GM21717 (cell line): ENCODE measurements around the gene UTS2.

ENCODE experiments used
- ATAC-seq: cut with Tn5 transposase; IDR thresholded peaks from one replicate; pipeline ENCODE4 v1.9.1; 2021; ENCODE audit warnings: mild to moderate bottlenecking, moderate library complexity; ENCODE audit not compliant: unreplicated experiment

Gene UTS2

GRCh38 chr1:7863756-7864328 lies 11.0 kb upstream of the UTS2 start:
- no peak for ATAC-seq

- no peak for ATAC-seq
Observed at GRCh38 chr1:7862211-7863060, 9.6 kb upstream of the UTS2 start.

DNA sequence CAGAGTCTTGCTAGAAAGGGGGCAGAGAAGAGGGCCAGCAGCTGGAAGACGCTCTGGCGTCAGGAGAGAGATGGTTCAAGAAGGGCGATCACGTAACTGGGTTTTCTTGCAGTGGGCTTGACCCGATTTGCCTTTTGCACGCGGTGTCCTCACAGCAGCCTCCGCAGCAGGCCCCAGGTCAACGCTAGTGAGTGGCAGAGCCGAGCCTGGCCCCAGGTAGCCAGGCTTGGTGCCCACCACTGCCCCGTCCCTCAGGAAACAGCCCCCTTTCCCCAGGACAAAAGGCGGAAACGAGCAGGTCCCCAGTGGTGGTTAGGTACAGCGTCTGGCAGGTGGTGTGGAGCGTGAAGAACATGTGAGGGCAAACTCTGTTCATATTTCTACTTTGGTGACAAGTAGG lies 8.6 kb upstream of the UTS2 start:
- ATAC-seq, result no peak

- ATAC-seq, result no peak
Observed at GRCh38 chr1:7860130-7860529, 7.3 kb upstream of the UTS2 start.

DNA sequence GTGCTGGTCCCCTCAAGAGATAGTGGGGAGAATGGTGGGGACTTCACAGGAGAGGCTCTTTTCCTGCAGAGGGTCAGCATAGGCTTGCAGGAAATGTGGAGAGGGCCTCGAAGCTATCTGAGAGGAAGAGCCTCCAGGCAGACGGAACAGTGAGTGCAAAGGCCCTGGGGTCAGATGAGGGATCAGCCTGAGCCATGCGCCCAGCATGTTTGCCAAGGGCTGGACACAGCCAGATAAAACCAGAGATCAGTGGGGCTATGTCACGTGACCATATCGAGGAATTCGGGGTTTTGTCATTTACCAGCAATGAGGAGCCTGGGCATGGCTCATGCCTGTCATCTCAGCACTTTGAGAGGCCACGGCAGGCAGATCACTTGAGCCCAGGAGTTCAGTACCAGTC lies 6.5 kb upstream of the UTS2 start:
- ATAC-seq, result no peak

GRCh38 chr1:7857985-7858384 lies 5.1 kb upstream of the UTS2 start:
- ATAC-seq, result no peak

GRCh38 chr1:7857000-7857399 lies 4.1 kb upstream of the UTS2 start:
- ATAC-seq, result no peak

- no peak for ATAC-seq
Observed at GRCh38 chr1:7856345-7856744, 3.5 kb upstream of the UTS2 start.

DNA sequence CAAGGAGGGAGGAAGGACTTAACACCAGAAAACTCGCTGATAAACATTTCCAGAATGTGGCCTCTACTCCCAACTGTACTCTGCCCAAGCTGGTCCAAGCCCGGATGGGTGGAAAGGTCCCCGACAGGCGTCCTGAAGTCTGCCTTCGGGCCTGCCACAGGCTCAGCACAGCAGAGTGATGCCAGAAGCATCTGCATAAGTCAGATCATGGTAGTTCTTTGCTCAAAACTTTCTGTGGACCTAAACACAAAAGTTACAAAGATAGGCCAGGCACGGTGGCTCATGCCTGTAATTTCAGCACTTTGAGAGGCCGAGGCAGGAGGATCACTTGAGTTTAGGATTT lies 790 bp upstream of the UTS2 start:
- no peak for ATAC-seq

GRCh38 chr1:7850786-7851185 lies 2.1 kb downstream of the UTS2 start:
- no peak for ATAC-seq

DNA sequence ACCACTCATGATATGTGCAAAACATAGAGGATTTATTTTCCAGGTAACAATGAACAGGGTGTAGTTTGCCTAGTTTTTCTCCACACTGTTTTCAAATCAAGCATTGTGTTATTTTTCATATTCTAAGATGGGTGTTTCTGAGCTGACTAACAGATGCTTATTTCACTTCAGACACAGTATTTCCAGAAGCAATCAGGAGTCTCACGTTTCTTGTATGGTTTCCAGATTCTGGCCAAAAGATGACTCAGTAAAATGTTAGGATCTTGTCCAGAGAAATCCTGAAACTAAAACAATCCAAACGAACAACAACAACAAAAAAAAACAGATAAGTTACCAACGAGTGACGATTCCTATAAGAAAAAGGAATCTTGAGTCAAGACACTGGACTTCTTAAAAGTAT lies 5.3 kb downstream of the UTS2 start:
- no peak for ATAC-seq

DNA sequence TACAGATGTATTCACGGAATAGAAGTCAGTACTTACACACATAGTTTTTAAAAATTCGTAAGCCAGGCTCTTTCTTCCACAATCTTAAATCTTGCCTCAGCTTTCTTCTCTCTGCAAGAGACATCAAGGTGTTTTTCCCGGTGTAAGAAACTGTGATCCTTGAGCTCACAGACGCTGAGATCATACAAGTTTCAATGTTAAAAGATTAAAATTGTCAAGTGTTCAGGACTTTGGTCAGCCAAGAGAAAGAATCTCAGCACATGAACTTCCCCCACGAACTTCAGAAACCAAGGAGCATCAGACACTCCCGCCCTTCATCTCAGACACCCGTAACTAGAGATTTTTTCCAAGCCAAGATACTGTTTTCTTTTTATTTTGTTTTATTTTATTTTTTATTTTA lies 6.2 kb downstream of the UTS2 start:
- no peak for ATAC-seq

DNA sequence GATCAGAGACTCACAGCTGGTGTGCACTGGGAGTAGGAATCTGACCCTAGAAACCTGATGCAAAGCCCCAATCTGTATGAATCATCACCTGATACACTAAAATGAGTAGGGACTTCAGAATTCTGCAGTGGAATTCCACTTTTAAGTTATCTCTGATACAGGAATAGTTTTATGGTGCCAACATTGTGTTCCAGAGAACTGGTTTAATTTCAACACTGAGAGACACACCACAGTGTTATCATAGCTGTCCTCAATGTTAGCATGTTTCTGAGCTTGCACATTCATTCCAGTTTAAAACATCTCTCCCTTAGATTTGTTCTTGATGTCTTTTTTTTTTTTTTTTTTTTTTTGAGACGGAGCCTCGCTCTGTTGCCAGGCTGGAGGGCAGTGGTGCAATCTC lies 7.1 kb downstream of the UTS2 start:
- no peak for ATAC-seq

DNA sequence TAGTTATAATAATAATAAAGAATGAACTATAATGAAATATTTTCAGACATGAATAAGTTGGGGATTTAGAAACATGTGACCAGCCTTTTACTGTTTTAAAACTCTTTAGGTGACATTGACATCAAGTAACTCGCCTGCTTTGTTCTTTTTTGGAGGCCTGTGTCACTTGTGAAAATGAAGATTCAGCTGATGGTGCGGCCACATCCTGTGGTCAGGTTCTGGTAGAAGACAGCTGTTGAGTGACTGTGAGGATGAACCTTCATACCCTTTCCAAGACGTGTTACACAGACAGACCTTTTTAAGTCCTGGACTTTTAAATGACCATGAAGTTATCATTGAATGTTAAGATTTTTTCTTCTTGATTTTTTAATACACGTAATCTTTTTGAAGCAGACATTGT lies 10.3 kb downstream of the UTS2 start:
- ATAC-seq, result no peak

GRCh38 chr1:7839526-7839925 lies 13.3 kb downstream of the UTS2 start:
- ATAC-seq, result no peak

DNA sequence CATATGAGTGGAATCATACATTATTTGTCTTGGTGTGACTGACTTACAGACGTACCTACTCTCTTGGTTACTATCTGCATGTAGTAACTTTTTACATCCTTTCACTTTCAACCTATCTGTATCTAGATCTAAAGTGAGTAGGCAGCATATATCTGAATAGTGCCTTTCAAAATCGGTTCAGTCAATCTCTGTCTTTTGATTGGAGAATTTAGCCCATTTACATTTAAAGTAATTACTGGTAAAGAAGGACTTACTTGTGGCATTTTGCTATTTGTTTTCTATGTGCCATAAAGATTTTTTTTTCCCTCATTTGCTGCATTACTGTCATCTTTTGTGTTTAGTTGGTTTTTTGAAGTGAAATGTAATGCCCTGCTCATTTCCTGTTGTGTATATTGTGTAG lies 14.2 kb downstream of the UTS2 start:
- no peak for ATAC-seq

- no peak for ATAC-seq
Observed at GRCh38 chr1:7833035-7833434, 19.8 kb downstream of the UTS2 start.

DNA sequence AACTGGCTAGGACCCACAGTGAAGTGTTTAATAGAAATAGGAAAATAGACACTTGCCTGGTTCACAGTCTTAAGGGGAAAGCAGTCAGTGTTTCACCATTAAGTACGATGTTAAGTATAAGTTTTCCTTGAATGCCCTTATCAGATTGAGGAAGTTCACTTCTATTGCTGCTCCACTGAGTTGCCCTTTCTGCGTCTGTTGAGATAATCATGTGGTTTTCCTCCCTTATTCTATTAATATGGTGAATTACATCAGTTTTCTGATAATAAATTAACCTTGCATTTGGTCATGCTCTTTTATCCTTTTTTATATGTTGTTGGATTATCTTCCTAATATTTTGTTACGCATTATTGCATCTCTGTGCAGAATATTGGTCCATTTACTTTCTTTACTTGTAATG lies 21.4 kb downstream of the UTS2 start:
- no peak for ATAC-seq

GRCh38 chr1:7827126-7827955 lies 25.5 kb downstream of the UTS2 start:
- peak; percentile 52 for ATAC-seq

- no peak for ATAC-seq
Observed at GRCh38 chr1:7826363-7826762, 26.5 kb downstream of the UTS2 start.

DNA sequence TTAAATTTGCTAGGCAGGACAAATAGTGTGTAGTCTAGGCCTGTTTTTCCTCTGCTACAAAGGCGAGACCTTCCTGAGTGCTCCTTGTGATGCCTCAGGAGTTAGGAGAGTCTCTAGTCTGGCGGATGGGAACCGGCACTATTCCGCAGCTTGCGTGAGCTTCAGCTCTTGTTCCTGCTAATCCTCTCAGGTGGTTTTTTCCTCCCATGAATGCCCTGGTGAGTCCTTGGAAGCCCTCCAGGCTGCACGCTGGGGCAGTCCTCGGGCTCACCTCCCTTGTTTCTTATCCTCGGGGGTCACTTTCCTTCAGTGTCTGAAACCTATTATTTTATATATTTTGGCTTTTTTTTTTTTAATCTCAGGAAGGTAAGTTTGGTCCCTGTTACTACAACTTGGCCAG lies 28.2 kb downstream of the UTS2 start:
- no peak for ATAC-seq

DNA sequence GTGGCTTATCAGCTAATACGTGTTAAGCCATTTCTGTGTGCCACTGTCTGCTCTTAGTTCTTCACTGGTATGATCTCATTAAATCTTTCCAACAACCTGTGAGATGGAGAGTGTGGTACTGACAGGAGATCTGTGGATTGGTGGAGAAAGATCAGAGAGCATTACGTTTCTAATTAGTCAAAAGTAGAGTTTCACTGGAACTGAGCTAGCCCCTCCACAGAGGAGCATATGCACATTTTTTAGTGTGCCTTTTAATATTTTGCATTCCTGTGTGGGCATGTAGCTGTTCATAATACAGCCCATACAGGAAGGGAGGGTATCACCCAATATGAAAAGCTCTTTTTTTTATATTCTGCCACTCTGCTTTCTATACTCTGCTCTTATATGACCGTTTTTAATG lies 31.6 kb downstream of the UTS2 start:
- ATAC-seq, result no peak
